NOMO-1 (cell line): ENCODE data around the gene NXPH4.

Source experiments
- DNase-seq, 2 experiments: peaks; one replicate each; lab custom pipeline; 2025; ENCODE audit not compliant: unreplicated experiment in 2 of 2; lab: John Stamatoyannopoulos, UW

NXPH4 gene

GRCh38 chr12:57182918-57183575, 33.5 kb upstream of the NXPH4 start:
- DNase-seq: peak; percentile 42 to 50

- no peak for DNase-seq
Observed at GRCh38 chr12:57183939-57184725, 32.5 kb upstream of the NXPH4 start.

GRCh38 chr12:57185403-57185802, 31.2 kb upstream of the NXPH4 start:
- no peak for DNase-seq

GRCh38 chr12:57185906-57186508, 30.6 kb upstream of the NXPH4 start:
- no peak for DNase-seq

- no peak for DNase-seq
Observed at GRCh38 chr12:57187222-57188089, 29.1 kb upstream of the NXPH4 start.

- no peak for DNase-seq
Observed at GRCh38 chr12:57188090-57188425, 28.5 kb upstream of the NXPH4 start.

GRCh38 chr12:57190037-57190436, 26.6 kb upstream of the NXPH4 start:
- no peak for DNase-seq

- DNase-seq: no peak
Observed at GRCh38 chr12:57190821-57191220, 25.8 kb upstream of the NXPH4 start.

GRCh38 chr12:57191410-57191809, 25.2 kb upstream of the NXPH4 start:
- no peak for DNase-seq

- DNase-seq: no peak
Observed at GRCh38 chr12:57192920-57193319, 23.7 kb upstream of the NXPH4 start.

- no peak for DNase-seq
Observed at GRCh38 chr12:57193706-57194245, 22.8 kb upstream of the NXPH4 start.

- DNase-seq: no peak
Observed at GRCh38 chr12:57194253-57194652, 22.3 kb upstream of the NXPH4 start.

- no peak for DNase-seq
Observed at GRCh38 chr12:57195186-57195585, 21.4 kb upstream of the NXPH4 start.

GRCh38 chr12:57195611-57196371, 20.8 kb upstream of the NXPH4 start:
- DNase-seq: no peak

- no peak for DNase-seq
Observed at GRCh38 chr12:57196439-57196838, 20.2 kb upstream of the NXPH4 start.

GRCh38 chr12:57196956-57197355, 19.6 kb upstream of the NXPH4 start:
- no peak for DNase-seq

GRCh38 chr12:57198329-57198728, 18.3 kb upstream of the NXPH4 start:
- no peak for DNase-seq

- no peak for DNase-seq
Observed at GRCh38 chr12:57199191-57199590, 17.4 kb upstream of the NXPH4 start.

- no peak for DNase-seq
Observed at GRCh38 chr12:57200497-57200896, 16.1 kb upstream of the NXPH4 start.

GRCh38 chr12:57201219-57201618, 15.4 kb upstream of the NXPH4 start:
- DNase-seq: no peak
